HG03175 (cell line): ENCODE data around the gene AVPR1B.

Experiments
- ATAC-seq: cut with Tn5 transposase; IDR thresholded peaks from one replicate; pipeline ENCODE4 v1.9.1; 2021; ENCODE audit warnings: mild to moderate bottlenecking, moderate library complexity; ENCODE audit not compliant: unreplicated experiment

The AVPR1B gene

GRCh38 chr1:206114692-206115640 lies 2.2 kb downstream of the AVPR1B start:
- ATAC-seq: no peak

- no peak for ATAC-seq
Observed at GRCh38 chr1:206112600-206113301, 4.4 kb downstream of the AVPR1B start.

- ATAC-seq: no peak
Observed at GRCh38 chr1:206111271-206111927, 5.8 kb downstream of the AVPR1B start.

- ATAC-seq: no peak
Observed at GRCh38 chr1:206110820-206111219, 6.4 kb downstream of the AVPR1B start.

- no peak for ATAC-seq
Observed at GRCh38 chr1:206110161-206110560, 7.0 kb downstream of the AVPR1B start.

GRCh38 chr1:206109718-206110117 lies 7.5 kb downstream of the AVPR1B start:
- ATAC-seq: no peak

GRCh38 chr1:206108635-206109034 lies 8.6 kb downstream of the AVPR1B start:
- ATAC-seq: no peak

GRCh38 chr1:206107168-206107544 lies 10.0 kb downstream of the AVPR1B start:
- no peak for ATAC-seq

- peak; percentile 59 for ATAC-seq
Observed at GRCh38 chr1:206106328-206107167, 10.6 kb downstream of the AVPR1B start.

- no peak for ATAC-seq
Observed at GRCh38 chr1:206105464-206105995, 11.7 kb downstream of the AVPR1B start.

- ATAC-seq: no peak
Observed at GRCh38 chr1:206103979-206104378, 13.2 kb downstream of the AVPR1B start.

GRCh38 chr1:206102292-206102936 lies 14.8 kb downstream of the AVPR1B start:
- no peak for ATAC-seq

GRCh38 chr1:206101351-206102045 lies 15.7 kb downstream of the AVPR1B start:
- ATAC-seq: no peak

GRCh38 chr1:206100226-206100815 lies 16.9 kb downstream of the AVPR1B start:
- no peak for ATAC-seq

- ATAC-seq: no peak
Observed at GRCh38 chr1:206098242-206098919, 18.8 kb downstream of the AVPR1B start.

- ATAC-seq: no peak
Observed at GRCh38 chr1:206097381-206097780, 19.8 kb downstream of the AVPR1B start.

GRCh38 chr1:206094024-206094423 lies 23.2 kb downstream of the AVPR1B start:
- no peak for ATAC-seq

GRCh38 chr1:206089341-206089740 lies 27.8 kb downstream of the AVPR1B start:
- ATAC-seq: no peak
